T-helper 2 cell (primary cell): ENCODE measurements around the gene TMEM168.
"Not testable (repeated sequence)": the region's sequence is repeated elsewhere in the genome, so short reads cannot be mapped to it uniquely, and the experiment has no call there.

ENCODE experiments used
- DNase-seq, 5 experiments: peaks; one replicate each; pipeline versions ENCODE4 v3.0.0 to v3.0.0-alpha.2; 2012 to 2022
- total RNA-seq, 2 donors: gene quantifications; one replicate each; lab custom pipeline; 2026; lab: John Stamatoyannopoulos, UW

The TMEM168 gene, protein sequence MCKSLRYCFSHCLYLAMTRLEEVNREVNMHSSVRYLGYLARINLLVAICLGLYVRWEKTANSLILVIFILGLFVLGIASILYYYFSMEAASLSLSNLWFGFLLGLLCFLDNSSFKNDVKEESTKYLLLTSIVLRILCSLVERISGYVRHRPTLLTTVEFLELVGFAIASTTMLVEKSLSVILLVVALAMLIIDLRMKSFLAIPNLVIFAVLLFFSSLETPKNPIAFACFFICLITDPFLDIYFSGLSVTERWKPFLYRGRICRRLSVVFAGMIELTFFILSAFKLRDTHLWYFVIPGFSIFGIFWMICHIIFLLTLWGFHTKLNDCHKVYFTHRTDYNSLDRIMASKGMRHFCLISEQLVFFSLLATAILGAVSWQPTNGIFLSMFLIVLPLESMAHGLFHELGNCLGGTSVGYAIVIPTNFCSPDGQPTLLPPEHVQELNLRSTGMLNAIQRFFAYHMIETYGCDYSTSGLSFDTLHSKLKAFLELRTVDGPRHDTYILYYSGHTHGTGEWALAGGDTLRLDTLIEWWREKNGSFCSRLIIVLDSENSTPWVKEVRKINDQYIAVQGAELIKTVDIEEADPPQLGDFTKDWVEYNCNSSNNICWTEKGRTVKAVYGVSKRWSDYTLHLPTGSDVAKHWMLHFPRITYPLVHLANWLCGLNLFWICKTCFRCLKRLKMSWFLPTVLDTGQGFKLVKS
- 17.8 to 26.4 reads per million in 2 donors for total RNA-seq

DNA sequence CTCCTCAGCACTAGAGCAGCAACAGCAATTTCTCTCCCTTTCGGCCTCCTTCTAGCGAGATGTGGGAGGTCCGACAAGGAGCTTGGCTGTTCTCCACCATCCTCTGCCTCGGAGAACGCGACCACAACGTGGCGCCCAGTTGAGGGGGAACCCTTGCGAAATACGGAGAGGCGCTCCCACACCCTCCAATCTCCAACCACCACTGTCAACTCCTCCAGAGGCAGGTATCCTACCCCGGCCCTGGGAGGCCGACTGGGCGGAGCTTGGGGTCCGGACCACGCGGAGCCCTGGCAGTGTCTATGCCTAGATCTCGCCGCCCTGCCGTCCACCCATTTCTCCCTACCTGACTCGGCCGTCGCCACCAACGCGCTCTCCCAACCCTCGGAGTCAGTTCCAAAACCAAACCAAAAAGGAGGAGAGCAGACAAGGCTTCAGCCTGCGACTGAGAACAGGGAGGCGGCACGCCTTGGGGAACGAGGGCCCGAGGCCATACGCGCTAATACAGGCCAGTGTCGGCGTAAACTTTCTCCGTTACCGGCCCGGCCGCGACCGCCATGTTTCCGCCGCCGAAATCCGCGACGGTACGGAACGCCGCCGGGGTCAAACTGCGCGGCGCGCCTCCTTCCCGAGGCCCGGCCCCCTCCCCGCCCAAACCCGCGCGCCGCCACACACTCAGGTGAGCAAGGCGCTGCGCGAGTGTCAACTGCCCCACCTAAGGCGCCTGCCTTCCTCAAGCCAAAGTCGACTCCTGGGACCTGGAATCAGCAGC, at the start of gene TMEM168:
TMEM168 (minus strand) TSS at position 577 of the 769 bp plus-strand sequence. CDS start 5,568 bp downstream, outside the sequence.
- peak; percentile 76 to 92 (median 82) for DNase-seq

- not testable (repeated sequence) for DNase-seq
Measured at GRCh38 chr7:112835928-112836327, 45.7 kb upstream of the TMEM168 start.

GRCh38 chr7:112833082-112833481, 42.9 kb upstream of the TMEM168 start:
- DNase-seq = no peak

DNA sequence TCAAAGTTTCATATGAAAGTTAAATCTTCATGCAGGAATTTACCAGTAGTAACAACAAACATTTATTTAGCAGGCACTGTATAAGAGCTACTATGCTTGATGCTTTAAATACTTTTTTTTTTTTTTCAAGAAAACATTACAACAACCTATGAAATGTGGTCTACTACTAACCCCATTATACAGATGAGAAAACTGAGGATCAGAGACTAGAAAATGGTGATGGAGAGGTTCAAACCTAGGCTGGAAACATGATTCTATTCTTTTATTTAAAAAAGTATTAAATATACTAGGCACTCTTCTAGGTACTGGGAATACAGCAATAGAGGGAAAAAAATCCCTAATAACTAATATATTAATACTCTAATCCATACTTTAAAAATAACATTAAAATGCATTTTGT, 40.6 kb upstream of the TMEM168 start:
- peak in 1 of 5 experiments; percentile 40 for DNase-seq

- no peak for DNase-seq
Measured at GRCh38 chr7:112828696-112829095, 38.5 kb upstream of the TMEM168 start.

GRCh38 chr7:112821345-112821744, 31.2 kb upstream of the TMEM168 start:
- no peak for DNase-seq

- DNase-seq = no peak
Measured at GRCh38 chr7:112819536-112819935, 29.3 kb upstream of the TMEM168 start.

DNA sequence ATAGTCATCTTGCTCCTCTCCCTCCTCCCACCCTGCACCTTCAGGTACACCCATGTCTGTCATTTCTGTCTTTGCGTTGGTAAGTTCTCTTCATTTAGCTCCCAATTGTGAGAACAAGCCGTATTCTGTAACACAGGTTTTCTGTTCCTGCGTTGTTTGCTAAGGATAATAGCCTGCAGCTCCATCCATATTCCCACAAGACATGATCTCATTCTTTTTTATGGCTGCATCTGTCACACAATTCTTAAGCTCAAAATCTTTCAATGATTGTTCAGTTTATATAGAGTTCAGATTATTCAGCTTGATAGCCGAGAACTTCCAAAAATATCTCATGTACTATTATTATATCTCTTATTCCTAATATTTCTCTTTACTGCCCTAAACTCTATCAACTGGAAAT, 16.0 kb upstream of the TMEM168 start:
- no peak for DNase-seq

DNA sequence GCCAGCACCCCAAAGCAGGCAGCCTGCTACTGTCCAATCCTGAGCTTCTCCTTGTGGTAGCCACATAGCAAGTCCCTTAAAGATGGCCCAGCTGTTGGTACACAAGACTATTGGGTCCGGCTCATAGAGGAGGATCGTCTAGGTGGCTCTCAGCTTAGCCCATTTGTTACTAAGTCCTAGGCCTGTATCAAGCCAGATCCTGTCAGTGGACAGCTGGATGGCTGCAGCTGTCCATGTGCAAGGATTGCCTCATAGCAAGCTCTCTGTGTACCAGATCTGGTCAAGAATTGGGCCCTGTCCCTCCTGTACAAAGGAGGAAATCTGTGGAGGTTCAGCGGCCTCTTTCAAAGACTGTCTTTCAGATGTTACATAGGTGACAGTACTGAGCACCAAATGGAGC, 12.2 kb upstream of the TMEM168 start:
- DNase-seq = no peak

- DNase-seq = no peak
Measured at GRCh38 chr7:112800486-112800885, 10.3 kb upstream of the TMEM168 start.

- DNase-seq = no peak
Measured at GRCh38 chr7:112799448-112800120, 9.4 kb upstream of the TMEM168 start.

DNA sequence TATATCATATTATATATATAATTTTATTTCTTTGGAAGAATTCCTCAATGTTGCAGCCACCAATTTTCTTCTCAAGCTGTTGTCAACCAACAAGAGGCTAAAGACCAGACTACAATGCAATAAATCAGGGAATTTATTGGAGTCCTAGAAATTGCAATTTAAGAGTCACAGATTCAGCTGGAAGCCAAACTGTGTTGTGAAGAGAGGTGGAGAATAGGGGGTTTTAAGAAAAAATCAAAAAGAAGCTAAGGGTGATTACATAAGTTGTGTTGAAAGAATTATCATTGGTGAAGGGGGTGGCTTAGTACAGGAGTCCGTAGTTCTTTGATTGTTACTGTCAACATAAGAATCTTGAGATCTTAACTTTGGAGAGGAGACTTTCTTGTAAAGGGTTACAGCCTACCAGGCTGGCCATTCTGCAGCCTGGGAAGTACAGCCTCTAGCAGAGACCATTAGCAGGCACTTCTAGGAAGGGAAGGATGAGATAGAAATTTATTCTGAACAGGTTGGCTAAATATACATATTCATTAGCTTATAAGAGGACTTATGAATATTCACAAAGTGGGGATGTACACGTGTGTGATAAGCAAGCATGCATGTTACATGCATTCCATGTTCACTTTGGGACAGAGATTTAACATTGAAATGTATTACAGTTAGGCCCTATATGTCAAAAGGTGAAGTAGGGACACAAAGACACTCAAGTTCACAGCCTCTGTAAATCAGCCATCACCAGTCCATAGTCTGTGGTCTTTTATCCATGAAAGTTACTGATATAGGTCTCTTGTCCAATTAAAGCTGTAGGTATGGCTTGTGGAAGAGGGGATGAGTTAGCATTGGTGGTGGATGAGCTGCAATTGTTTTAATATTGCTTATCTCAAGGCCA, 8.3 kb upstream of the TMEM168 start:
- peak in 1 of 5 experiments; percentile 23 for DNase-seq

GRCh38 chr7:112796552-112796951, 6.4 kb upstream of the TMEM168 start:
- not testable (repeated sequence) for DNase-seq

- no peak for DNase-seq
Measured at GRCh38 chr7:112792441-112792840, 2.2 kb upstream of the TMEM168 start.

DNA sequence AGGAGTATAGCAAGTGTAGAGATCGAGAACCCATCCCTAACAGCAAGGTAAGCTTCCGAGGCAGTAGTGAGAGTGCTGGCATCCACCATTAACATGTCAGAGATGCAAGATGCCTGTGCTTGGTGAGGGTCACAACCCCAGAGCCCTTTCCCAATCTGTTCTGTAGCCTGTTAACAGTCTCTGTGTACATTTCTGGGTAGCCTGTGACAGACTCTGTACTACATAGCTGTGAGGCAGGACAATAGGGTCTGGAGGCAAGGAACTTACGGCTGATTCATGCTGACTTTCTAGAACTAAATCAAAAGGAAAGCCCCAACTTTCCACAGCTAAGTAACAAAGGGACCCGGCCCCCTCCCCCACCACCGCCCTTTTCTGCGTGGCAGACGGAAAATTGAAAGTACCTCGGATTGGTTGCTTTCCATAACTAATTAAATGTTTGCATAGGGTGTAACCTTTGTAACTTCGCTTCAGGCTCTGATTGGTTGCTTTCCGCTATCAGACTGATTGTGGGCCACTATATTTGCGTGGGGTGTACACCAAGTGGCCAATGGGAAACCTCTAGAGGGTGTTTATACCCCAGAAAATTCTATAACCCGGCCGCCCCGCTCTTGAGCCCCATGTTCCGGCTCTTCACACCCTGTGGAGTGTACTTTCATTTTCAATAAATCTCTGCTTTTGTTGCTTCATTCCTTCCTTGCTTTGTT, 1.4 kb upstream of the TMEM168 start:
- DNase-seq = no peak

DNA sequence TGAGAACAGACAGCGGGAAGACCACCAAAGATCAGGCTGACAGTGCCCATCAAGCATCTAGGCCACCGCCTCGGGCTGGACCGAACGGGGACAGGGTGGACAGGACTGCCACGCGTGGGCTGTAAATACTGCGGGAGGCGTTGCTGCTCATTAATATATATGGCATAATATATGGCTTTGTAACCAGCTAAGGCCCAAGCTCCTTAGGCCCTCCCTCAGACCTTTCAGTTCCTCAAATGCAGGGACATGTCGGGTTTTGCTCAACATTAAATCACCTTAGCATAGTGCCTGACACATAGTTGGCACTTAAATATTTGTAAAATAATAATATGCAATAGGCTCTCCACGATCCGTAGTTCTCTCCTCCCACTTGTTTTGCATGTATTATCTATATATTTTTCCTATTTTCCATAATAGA, 402 bp upstream of the TMEM168 start:
- no peak for DNase-seq

DNA sequence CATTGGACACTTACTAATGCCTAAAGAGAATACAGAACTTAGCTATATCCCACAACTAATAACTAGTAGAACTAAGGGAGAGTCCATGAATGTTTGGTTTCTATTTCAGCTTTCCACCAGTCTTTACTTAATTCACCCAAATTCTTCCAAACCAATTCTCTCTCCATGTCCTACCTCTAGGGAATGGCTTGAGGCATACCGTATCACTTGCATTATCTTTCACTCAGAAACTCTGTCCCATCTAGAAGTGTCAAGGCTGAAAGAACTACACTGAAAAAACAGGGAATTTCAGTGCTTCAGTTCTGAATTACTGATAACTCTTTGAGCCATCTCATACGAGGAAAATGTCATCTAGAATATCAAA, 758 bp downstream of the TMEM168 start:
- peak in 1 of 5 experiments; percentile 6 for DNase-seq

DNA sequence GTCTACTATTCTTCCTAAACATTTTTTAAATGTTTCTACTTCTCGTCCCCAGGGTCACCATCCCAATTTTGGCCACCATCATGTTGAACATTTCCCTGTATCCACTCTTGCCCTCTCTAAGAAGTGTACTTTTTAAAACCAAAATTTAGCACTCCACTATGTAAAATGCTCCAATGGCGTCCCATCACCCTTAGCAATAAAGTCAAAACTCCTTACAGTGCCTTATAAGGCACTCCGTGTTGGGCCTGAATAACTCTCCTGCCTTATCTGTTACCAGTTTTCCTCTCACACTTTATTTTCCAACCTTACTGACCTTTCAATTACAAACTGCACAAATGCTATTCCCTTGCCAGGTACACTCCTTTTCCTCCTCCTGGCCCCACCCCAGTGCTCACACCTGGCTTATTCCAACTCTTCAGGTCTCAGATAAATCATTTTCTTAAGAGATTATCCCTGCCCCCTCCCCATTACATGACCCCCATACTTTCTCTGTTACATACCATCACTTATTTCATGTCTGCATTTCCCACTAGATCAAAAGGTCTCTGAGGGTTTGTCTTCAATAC, 1.3 kb downstream of the TMEM168 start:
- DNase-seq = no peak

DNA sequence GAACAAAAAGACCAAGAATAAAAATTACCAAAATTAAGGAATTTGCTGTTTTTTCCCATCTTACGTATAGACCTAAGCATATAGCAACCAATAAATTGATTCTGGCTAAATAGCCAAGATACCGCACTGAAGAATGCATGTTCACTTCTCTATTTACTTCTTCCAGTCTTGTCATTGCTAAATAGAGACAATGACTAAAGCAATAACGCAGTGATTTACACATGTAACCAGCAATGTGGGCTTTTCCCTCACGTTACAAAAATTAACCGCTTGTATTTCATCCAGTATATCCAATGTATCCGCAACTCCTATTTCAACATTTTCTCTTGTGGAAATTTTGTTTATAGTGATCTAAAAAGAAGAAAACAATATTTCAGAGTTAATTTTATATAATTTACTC, 5.6 kb downstream of the TMEM168 start:
- no peak for DNase-seq

DNA sequence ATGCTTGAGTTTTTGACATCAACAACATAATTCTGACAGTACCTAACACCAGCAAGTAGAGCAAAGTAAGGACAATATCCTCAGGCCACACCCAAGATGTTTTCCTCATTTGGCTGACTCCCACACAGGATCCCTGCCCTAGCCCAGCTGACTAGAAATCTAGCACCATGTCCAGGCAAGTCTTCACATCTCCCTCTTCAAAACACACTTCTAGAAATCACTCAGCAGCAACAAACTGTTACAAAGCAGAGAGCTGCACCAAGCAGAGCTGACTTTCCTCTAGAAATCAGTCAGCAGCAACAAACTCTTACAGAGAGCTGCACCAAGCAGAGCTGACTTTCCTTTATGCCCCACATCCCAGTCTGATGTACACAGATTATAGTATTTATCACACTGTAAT, 7.7 kb downstream of the TMEM168 start:
- peak in 1 of 5 experiments; percentile 90 for DNase-seq

DNA sequence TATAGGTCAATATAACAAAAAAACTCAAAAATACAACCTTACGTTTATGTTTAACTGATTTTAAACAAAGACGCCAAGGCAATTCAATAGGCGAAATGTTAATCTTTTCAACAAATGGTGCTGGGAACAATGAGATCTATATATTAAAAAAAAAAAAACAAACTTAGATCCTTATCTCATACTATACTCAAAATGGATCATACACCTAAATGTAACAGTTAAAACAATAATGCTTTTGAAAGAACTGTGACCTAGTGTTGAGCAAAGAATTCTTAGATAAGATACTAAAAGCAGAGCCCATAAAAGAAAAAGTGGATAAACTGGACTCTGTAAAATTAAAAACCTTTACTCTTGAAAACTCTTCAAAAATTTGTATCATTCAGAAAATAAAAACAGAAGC, 8.6 kb downstream of the TMEM168 start:
- no peak for DNase-seq
